Stimulated activated CD4-positive, alpha-beta T cell treated with anti-CD3 and anti-CD28 coated beads, TNF-alpha, amount 100 ng/mL, for 4 hours (primary cell): ENCODE results near the gene UNC5A.

ENCODE experiments used
- DNase-seq, 3 experiments: peaks; one replicate each; pipeline ENCODE4 v3.0.0-alpha.2; 2020; ENCODE audit warnings: low read depth in 3 of 3

UNC5A gene

GRCh38 chr5:176894298-176894697, 83.9 kb downstream of the UNC5A start:
- no peak for DNase-seq

- no peak for DNase-seq
Measured at GRCh38 chr5:176895831-176896230, 85.5 kb downstream of the UNC5A start.

- DNase-seq = no peak
Measured at GRCh38 chr5:176897263-176897662, 86.9 kb downstream of the UNC5A start.

GRCh38 chr5:176899296-176899891, 89.0 kb downstream of the UNC5A start, which contains the start of gene HK3:
Gene HK3, minus strand, starts transcription at chr5:176899346. Its CDS starts 3,187 bp downstream, at chr5:176896159.
- no peak for DNase-seq

GRCh38 chr5:176899946-176900779, 89.8 kb downstream of the UNC5A start:
- DNase-seq = no peak

GRCh38 chr5:176900780-176901204, 90.4 kb downstream of the UNC5A start:
- no peak for DNase-seq

- no peak for DNase-seq
Measured at GRCh38 chr5:176901260-176902101, 91.1 kb downstream of the UNC5A start.

GRCh38 chr5:176902102-176902814, 91.9 kb downstream of the UNC5A start:
- DNase-seq = no peak

GRCh38 chr5:176902911-176903664, 92.7 kb downstream of the UNC5A start:
- DNase-seq = no peak

- DNase-seq = no peak
Measured at GRCh38 chr5:176904276-176904675, 93.9 kb downstream of the UNC5A start.

- DNase-seq = no peak
Measured at GRCh38 chr5:176906126-176906525, 95.8 kb downstream of the UNC5A start.

GRCh38 chr5:176906796-176907195, 96.4 kb downstream of the UNC5A start:
- no peak for DNase-seq

GRCh38 chr5:176908675-176909368, 98.5 kb downstream of the UNC5A start:
- DNase-seq = no peak

GRCh38 chr5:176912115-176912514, 101.8 kb downstream of the UNC5A start:
- no peak for DNase-seq

GRCh38 chr5:176915906-176916305, 105.5 kb downstream of the UNC5A start:
- no peak for DNase-seq

GRCh38 chr5:176916337-176916736, 106.0 kb downstream of the UNC5A start:
- DNase-seq = no peak

- no peak for DNase-seq
Measured at GRCh38 chr5:176918613-176919012, 108.3 kb downstream of the UNC5A start.

- DNase-seq = no peak
Measured at GRCh38 chr5:176921714-176922113, 111.4 kb downstream of the UNC5A start.

GRCh38 chr5:176922817-176923216, 112.5 kb downstream of the UNC5A start:
- no peak for DNase-seq

- DNase-seq = no peak
Measured at GRCh38 chr5:176927562-176927961, 117.2 kb downstream of the UNC5A start.
